ENCODE results near the gene PLEKHM3.
"Not testable (repeated sequence)": the region's sequence is repeated elsewhere in the genome, so short reads cannot be mapped to it uniquely, and the experiment has no call there.

Gene PLEKHM3

DNA sequence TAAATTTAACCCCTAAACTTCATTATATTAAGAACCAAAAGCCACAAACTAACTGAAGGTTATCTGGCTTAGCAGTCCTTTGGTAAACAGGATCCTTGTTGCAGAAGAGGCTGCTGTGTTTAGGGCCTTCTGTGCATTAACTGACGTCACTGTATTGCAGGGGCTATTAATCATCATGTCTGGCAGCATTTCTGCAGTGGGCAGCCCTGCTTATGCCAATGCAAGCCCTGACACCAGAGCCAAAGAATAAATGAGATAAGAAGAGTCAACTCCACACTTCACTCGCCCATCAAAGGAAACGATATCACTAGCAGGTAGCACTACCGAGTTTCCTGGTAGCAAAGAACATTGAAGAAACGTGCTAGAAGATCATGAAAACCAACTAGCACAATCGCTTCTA lies 110.6 kb downstream of the PLEKHM3 start:
- DNase-seq, result no peak

- no peak for DNase-seq
These were observed 111.5 kb downstream of the PLEKHM3 start for GRCh38 chr2:207913772-207914358.

- DNase-seq, result no peak
These were observed 113.5 kb downstream of the PLEKHM3 start for GRCh38 chr2:207911856-207912255.

GRCh38 chr2:207911215-207911614 lies 114.1 kb downstream of the PLEKHM3 start:
- no peak for DNase-seq

DNA sequence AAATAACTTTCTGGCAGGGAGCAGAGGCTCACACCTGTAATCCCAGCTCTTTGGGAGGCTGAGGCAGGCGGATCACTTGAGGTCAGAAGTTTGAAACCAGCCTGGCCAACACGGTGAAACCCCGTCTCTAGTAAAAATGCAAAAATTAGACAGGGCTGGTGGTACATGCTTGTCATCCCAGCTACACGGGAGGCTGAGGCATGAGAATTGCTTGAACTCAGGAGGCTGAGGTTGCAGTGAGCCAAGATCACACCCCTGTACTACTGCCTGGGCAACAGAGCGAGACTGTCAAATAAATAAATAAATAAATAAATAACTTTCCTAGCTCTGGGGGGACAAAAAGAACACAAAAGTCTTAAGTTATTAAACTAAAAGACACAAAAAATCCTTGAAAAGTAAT lies 118.8 kb downstream of the PLEKHM3 start:
- DNase-seq, result not testable (repeated sequence)

DNA sequence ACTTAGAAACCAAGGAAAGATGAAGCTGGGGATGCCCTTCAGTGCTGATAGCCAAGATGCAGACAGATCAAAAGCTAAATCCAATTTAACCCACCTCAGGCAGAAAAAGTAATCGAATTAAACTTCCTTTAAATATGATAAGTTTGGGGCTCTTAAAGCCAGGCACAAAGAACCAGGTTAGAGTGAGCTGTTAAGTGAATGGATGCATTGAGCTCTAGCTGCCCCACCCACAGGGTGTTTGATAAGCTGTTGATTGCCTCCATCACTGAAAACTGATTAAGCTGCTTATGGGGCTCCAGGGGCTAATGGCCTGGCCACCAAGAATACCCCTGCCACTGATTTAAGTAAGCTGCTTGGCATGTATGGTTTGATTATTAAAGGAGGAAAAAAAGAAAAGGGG lies 119.8 kb downstream of the PLEKHM3 start:
- no peak for DNase-seq

GRCh38 chr2:207903236-207903635 lies 122.1 kb downstream of the PLEKHM3 start:
- no peak for DNase-seq

- no peak for DNase-seq
These were observed 122.5 kb downstream of the PLEKHM3 start for GRCh38 chr2:207902821-207903220.

DNA sequence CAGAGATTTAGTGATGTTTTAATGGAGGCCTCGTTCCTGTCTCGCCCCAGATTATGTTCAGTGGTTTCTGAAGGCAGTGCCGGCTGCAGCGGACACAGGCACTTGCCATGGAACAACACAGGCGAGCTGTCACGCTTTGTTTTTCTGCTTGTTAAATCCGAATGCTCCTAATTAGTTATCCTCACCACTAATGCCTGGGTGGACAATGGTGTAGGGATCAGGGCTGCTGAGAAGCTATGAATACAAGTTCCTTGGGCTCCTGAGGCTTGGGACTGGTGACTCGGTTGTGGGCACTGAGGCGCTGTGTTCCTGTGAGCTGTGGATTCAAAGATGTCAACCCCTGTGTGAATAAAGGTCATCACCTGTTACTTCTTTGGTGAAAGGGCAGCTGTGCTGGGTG lies 123.5 kb downstream of the PLEKHM3 start:
- no peak for DNase-seq

DNA sequence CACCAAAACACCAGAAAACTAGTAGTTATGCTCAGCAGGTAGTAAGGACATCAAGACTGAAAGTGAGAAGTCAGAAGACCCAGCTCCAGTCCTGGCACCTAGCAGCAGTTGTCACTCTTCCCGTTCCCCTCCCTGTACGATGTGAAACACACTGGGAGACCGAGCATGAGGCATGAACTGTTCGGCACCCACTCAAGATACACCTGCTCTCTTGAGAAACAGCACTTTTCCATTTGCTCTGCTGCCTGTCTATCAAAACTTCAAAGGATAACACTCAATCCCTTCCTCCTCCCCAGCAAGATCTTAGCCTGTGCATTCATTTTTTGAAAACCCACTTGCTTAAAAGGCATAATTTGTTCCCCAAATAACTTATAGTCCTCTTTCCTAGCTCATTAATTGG lies 123.9 kb downstream of the PLEKHM3 start:
- no peak for DNase-seq

- DNase-seq, result no peak
These were observed 127.0 kb downstream of the PLEKHM3 start for GRCh38 chr2:207898354-207898695.

GRCh38 chr2:207897541-207898353 lies 127.6 kb downstream of the PLEKHM3 start:
- DNase-seq, result no peak

DNA sequence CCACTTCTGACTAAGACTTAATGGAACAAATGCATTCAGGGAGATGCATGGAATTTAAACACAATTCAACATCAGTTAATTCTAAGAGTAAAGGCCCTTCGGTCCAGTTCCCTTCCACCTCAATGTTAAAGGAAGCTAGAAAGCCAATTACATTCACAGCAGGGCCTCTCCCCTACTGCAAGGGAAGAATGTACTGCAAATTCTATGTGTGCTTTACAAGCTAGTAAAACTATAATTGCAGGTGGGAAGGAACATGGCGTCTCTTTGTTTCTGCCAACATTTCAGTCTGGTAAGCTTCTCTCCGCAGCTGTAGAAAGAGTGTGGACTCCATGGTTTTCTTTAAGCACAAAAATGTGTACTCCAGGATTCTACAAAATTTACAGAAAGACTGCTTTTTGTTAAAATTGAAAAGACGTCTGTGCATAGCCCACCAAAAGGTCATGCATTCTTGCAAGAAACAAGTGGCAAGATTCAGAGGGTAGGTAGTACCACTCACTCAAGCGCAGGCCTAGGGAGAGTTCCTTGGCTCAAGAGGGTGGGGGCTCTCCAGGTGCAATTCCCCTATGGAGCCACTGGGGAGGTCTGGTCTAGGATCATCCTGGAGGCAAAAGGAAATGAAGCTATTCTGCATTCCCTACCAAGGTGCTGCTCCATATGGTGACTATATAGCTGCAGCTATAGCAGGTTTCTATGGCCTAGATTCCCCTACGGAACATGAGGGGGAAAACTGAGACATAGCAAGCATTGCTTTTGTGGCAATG lies 128.6 kb downstream of the PLEKHM3 start:
- DNase-seq, result no peak

DNA sequence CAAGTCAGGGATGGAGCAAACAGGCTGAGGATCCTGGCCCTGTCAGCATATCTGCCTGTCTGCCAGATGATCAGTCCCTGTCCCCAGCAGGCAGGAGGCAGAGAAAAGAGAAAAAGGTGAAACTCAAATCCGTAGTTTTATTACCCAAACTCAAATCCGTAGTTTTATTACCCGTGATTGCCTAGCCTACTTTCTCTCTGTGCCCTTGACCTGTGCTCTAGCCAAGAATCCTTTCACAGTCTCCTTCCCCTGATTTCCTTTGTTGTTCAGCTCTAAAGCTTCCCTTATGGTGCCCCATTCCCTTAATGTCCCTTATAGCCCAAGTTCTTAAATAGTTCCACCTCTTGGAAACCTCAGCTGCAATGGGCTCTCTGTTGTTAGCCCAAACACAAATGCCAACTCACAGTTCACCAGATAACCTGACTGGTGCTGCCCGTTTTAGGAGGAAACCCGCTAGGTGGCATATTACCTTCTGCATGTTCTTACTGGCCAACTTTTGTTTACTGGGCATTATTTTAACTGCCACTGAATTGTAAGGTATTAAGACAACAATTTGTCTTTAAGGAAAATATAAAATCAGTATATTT lies 130.0 kb downstream of the PLEKHM3 start:
- DNase-seq, result no peak

- DNase-seq, result no peak
These were observed 132.5 kb downstream of the PLEKHM3 start for GRCh38 chr2:207892716-207893402.

- no peak for DNase-seq
These were observed 134.1 kb downstream of the PLEKHM3 start for GRCh38 chr2:207891086-207891844.

- DNase-seq, result no peak
These were observed 137.8 kb downstream of the PLEKHM3 start for GRCh38 chr2:207887500-207887899.

DNA sequence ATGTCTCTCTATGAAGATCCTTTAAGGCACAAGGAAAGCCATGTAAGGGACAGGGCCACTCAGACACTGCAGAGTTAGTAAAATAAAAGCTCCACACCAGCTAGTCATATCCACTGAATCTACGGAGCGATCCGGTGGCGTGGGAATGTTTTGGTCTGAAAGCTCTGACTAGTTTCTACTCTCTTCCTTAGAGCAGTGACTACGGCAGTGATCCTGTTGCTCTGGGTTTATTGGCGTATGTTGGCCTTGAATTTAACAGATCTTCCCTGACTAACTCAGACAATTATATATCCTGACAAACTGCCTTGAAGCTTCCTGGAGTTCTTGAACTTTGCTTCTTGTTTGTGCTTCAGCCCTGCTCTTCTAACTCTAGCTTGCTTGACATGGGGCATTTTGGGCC lies 140.3 kb downstream of the PLEKHM3 start:
- no peak for DNase-seq

DNA sequence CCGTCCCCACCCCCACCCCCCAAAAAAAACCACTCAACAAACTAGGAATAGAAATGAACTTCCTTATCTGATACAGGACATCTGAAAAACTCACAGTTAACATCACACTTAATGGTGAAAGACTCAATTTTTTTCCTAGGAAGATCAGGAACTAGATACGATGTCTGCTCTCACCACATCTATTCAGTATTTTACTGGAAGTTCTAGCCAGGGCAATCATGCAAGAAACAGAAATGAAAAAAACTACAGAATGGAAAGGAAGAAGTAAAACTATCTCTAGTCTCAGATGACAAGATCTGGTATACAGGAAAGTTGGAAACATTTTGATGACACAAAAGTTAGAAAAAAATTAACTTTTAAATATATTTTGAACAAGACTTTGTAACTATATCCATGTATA lies 141.2 kb downstream of the PLEKHM3 start:
- DNase-seq, result no peak

GRCh38 chr2:207883002-207883780 lies 142.1 kb downstream of the PLEKHM3 start:
- no peak for DNase-seq

- DNase-seq, result no peak
These were observed 143.4 kb downstream of the PLEKHM3 start for GRCh38 chr2:207881902-207882301.

Measured in OCI-M1 (cell line).